ENCODE results near the gene CRYGS.

The CRYGS gene

GRCh38 chr3:186493525-186494255, 50.5 kb downstream of the CRYGS start:
- DNase-seq (ENCODE audit: low read depth) = no peak

- no peak for DNase-seq (ENCODE audit: low read depth)
Observed at GRCh38 chr3:186492385-186492984, 51.7 kb downstream of the CRYGS start.

GRCh38 chr3:186489507-186489906, 54.7 kb downstream of the CRYGS start:
- no peak for DNase-seq (ENCODE audit: low read depth)
